Fibroblast of lung (primary cell): Measurements from ENCODE around the gene TMC1. TPM values are rescaled to one million over a fixed set of nuclear protein-coding genes. Genes with fewer than 3 reads are reported as not detected.

Experiments
- DNase-seq, 2 donors: peaks; one replicate each; pipeline versions ENCODE4 v3.0.0 to v3.0.0-alpha.2; 2010; ENCODE audit warnings: low read depth in 2 of 2
- H2AFZ ChIP-seq: 2 replicates; pipeline ENCODE4 v1.5.1; 2012; ENCODE audit warnings: low read length, control low read depth, inconsistent platforms
- H3K27ac ChIP-seq: 2 replicates; pipeline ENCODE4 v1.5.1; 2011; ENCODE audit warnings: low read length, control low read depth; ENCODE audit not compliant: insufficient read depth
- H3K27me3 ChIP-seq: 2 replicates; pipeline ENCODE4 v1.5.1; 2011; ENCODE audit warnings: mild to moderate bottlenecking, low read length; ENCODE audit not compliant: control insufficient read depth, insufficient read depth
- H3K36me3 ChIP-seq: 2 replicates; pipeline ENCODE4 v1.5.1; 2011; ENCODE audit warnings: low read length; ENCODE audit not compliant: control insufficient read depth, insufficient read depth
- H3K4me1 ChIP-seq: 2 replicates; pipeline ENCODE4 v1.5.1; 2011; ENCODE audit warnings: low read length; ENCODE audit not compliant: control insufficient read depth, insufficient read depth; ENCODE audit errors: extremely low read depth
- H3K4me2 ChIP-seq: 2 replicates; pipeline ENCODE4 v1.5.1; 2011; ENCODE audit warnings: low read length, control low read depth; ENCODE audit not compliant: insufficient read depth; ENCODE audit errors: extremely low read depth
- H3K4me3 ChIP-seq, 4 experiments: fragments of 200-600 bp in 1 of 4; sonication (generic) in 1 of 4; replicated peaks in 1 of 4; 2 replicates each; pipeline ENCODE4 v1.5.1; 2011 to 2016; ENCODE audit warnings: low read length in 4 of 4, low read depth in 3 of 4, mild to moderate bottlenecking in 3 of 4, control low read depth in 2 of 4, inconsistent platforms in 1 of 4, mixed read lengths in 1 of 4; ENCODE audit not compliant: insufficient read depth in 1 of 4; ENCODE audit errors: control extremely low read depth in 1 of 4
- H3K79me2 ChIP-seq: 2 replicates; pipeline ENCODE4 v1.5.1; 2012; ENCODE audit warnings: mild to moderate bottlenecking, low read length, inconsistent platforms; ENCODE audit not compliant: control insufficient read depth, insufficient read depth
- H3K9ac ChIP-seq: 2 replicates; pipeline ENCODE4 v1.5.1; 2011; ENCODE audit warnings: mild to moderate bottlenecking, low read length, control low read depth; ENCODE audit not compliant: insufficient read depth
- H3K9me3 ChIP-seq: 2 replicates; pipeline ENCODE4 v1.5.1; 2012; ENCODE audit warnings: low read depth, low read length; ENCODE audit not compliant: control insufficient read depth, insufficient read depth
- H4K20me1 ChIP-seq: 2 replicates; pipeline ENCODE4 v1.5.1; 2011; ENCODE audit warnings: low read length; ENCODE audit not compliant: control insufficient read depth, insufficient read depth; ENCODE audit errors: extremely low read depth
- EZH2 ChIP-seq: IDR thresholded peaks from 2 replicates; pipeline ENCODE4 v1.5.1; 2012; ENCODE audit warnings: low read length, control low read depth, mild to moderate bottlenecking; ENCODE audit errors: missing control alignments
- polyA plus RNA-seq, 2 donors: library from polyadenylated mRNA; depleted of rRNA in 1 of 2; stranded (reverse) in 1 of 2; unstranded in 1 of 2; fragments of >200 nt; gene quantifications; 2 replicates each; pipeline ENCODE4 v1.2.1, GENCODE V29; 2011 to 2012; ENCODE audit warnings: missing spikeins in 1 of 2
- total RNA-seq: library from RNA; depleted of rRNA; stranded (reverse); fragments of >200 nt; gene quantifications from 2 replicates; pipeline ENCODE4 v1.2.1, GENCODE V29; 2014
- TF ChIP-seq, protein P1 (sequence below), 2 donors: IDR thresholded peaks in 1 of 2; conservative IDR thresholded peaks in 1 of 2; 1 replicate in 1 of 2; 2 replicates in 1 of 2; pipeline ENCODE4 v1.5.1; 2011 to 2012; ENCODE audit warnings: low read length in 2 of 2, control low read depth in 1 of 2, inconsistent platforms in 1 of 2, low read depth in 1 of 2, mild to moderate bottlenecking in 1 of 2

Gene TMC1
- total and polyA plus RNA-seq, 2 donors (not counting 1 experiment from before 2014, with no cell fraction given): 0.27 to 0.33 TPM

- Histone ChIP-seq H3K27ac (no peak overlapping the region), H3K79me2 (no peaks in the 10 kb centered on the region), H4K20me1 (no peaks in the 10 kb centered on the region), H3K36me3 (no peaks in the 10 kb centered on the region), H3K4me3 (no peak overlapping the region), H3K27me3 (no peaks in the 10 kb centered on the region), H2AFZ (no peak overlapping the region), H3K9ac (no peak overlapping the region), H3K4me2 (no peak overlapping the region), H3K4me1 (no peaks in the 10 kb centered on the region), H3K9me3 (no peaks in the 10 kb centered on the region)
- TF ChIP-seq EZH2: no peak
- TF ChIP-seq, protein P1, sequence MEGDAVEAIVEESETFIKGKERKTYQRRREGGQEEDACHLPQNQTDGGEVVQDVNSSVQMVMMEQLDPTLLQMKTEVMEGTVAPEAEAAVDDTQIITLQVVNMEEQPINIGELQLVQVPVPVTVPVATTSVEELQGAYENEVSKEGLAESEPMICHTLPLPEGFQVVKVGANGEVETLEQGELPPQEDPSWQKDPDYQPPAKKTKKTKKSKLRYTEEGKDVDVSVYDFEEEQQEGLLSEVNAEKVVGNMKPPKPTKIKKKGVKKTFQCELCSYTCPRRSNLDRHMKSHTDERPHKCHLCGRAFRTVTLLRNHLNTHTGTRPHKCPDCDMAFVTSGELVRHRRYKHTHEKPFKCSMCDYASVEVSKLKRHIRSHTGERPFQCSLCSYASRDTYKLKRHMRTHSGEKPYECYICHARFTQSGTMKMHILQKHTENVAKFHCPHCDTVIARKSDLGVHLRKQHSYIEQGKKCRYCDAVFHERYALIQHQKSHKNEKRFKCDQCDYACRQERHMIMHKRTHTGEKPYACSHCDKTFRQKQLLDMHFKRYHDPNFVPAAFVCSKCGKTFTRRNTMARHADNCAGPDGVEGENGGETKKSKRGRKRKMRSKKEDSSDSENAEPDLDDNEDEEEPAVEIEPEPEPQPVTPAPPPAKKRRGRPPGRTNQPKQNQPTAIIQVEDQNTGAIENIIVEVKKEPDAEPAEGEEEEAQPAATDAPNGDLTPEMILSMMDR (conservative IDR thresholded peaks at IDR 0.05 in 1 of 2, IDR thresholded peaks at IDR 0.05 in 1 of 2; ENCODE audit: low read depth in 1 of 2, low read length in 2 of 2): no peak
- no peak for DNase-seq
These were observed 75.7 kb downstream of the TMC1 start for GRCh38 chr9:72597181-72597517.

- H3K9me3 ChIP-seq: no peaks in the 10 kb centered on the region
- no peak for TF ChIP-seq EZH2
- TF ChIP-seq, protein P1 (conservative IDR thresholded peaks at IDR 0.05 in 1 of 2, IDR thresholded peaks at IDR 0.05 in 1 of 2; ENCODE audit: low read depth in 1 of 2, low read length in 2 of 2): no peak
- H4K20me1 ChIP-seq: no peaks in the 10 kb centered on the region
- no peaks in the 10 kb centered on the region for H3K36me3 ChIP-seq
- H3K27ac ChIP-seq: no peak overlapping the region
- no peaks in the 10 kb centered on the region for H3K27me3 ChIP-seq
- DNase-seq: no peak
- H3K79me2 ChIP-seq: no peaks in the 10 kb centered on the region
- H3K4me1 ChIP-seq: no peaks in the 10 kb centered on the region
- H3K9ac ChIP-seq: no peak overlapping the region
- no peak overlapping the region for H3K4me2 ChIP-seq
- H2AFZ ChIP-seq: no peak overlapping the region
- H3K4me3 ChIP-seq: no peak overlapping the region
These were observed 76.2 kb downstream of the TMC1 start for GRCh38 chr9:72597601-72598000.

- H3K4me1 ChIP-seq: no peaks in the 10 kb centered on the region
- no peak overlapping the region for H2AFZ ChIP-seq
- no peak overlapping the region for H3K9ac ChIP-seq
- no peaks in the 10 kb centered on the region for H3K79me2 ChIP-seq
- DNase-seq: no peak
- no peaks in the 10 kb centered on the region for H4K20me1 ChIP-seq
- H3K27ac ChIP-seq: no peak overlapping the region
- H3K36me3 ChIP-seq: no peaks in the 10 kb centered on the region
- H3K4me3 ChIP-seq: no peak overlapping the region
- H3K4me2 ChIP-seq: no peak overlapping the region
- H3K27me3 ChIP-seq: no peaks in the 10 kb centered on the region
- H3K9me3 ChIP-seq: no peaks in the 10 kb centered on the region
- TF ChIP-seq, protein P1 (conservative IDR thresholded peaks at IDR 0.05 in 1 of 2, IDR thresholded peaks at IDR 0.05 in 1 of 2; ENCODE audit: low read depth in 1 of 2, low read length in 2 of 2): no peak
- no peak for TF ChIP-seq EZH2
These were observed 77.2 kb downstream of the TMC1 start for GRCh38 chr9:72598639-72599038.
